HG02852 (cell line): Measurements from ENCODE around the gene PGLYRP4.

ENCODE experiments used
- ATAC-seq: cut with Tn5 transposase; IDR thresholded peaks from one replicate; pipeline ENCODE4 v1.9.1; 2021; ENCODE audit warnings: mild to moderate bottlenecking, moderate library complexity; ENCODE audit not compliant: unreplicated experiment

Gene PGLYRP4

GRCh38 chr1:153348511-153349362 is at the start of gene PGLYRP4:
TSS of gene PGLYRP4 (minus strand) at chr1:153348841. CDS start at chr1:153347932, 909 bp downstream.
- ATAC-seq, result no peak

- ATAC-seq, result no peak
Observed at GRCh38 chr1:153397924-153398651, 49.4 kb upstream of the PGLYRP4 start.

GRCh38 chr1:153397051-153397923 is 48.6 kb upstream of the PGLYRP4 start:
- no peak for ATAC-seq

- ATAC-seq, result no peak
Observed at GRCh38 chr1:153396461-153396860, 47.8 kb upstream of the PGLYRP4 start.

GRCh38 chr1:153395776-153396175 is 47.1 kb upstream of the PGLYRP4 start:
- no peak for ATAC-seq

GRCh38 chr1:153395136-153395685 is 46.6 kb upstream of the PGLYRP4 start:
- no peak for ATAC-seq

GRCh38 chr1:153394391-153394790 is 45.8 kb upstream of the PGLYRP4 start:
- ATAC-seq, result no peak

GRCh38 chr1:153393926-153394325 is 45.3 kb upstream of the PGLYRP4 start:
- no peak for ATAC-seq

- no peak for ATAC-seq
Observed at GRCh38 chr1:153392822-153393221, 44.2 kb upstream of the PGLYRP4 start.

- ATAC-seq, result no peak
Observed at GRCh38 chr1:153392258-153392657, 43.6 kb upstream of the PGLYRP4 start.

GRCh38 chr1:153390938-153391710 is 42.5 kb upstream of the PGLYRP4 start, which contains the start of gene S100A8:
TSS of gene S100A8 (minus strand) at chr1:153391073. CDS start at chr1:153390535, 538 bp downstream.
- ATAC-seq, result no peak

- ATAC-seq, result no peak
Observed at GRCh38 chr1:153389973-153390879, 41.6 kb upstream of the PGLYRP4 start.

- no peak for ATAC-seq
Observed at GRCh38 chr1:153389401-153389800, 40.8 kb upstream of the PGLYRP4 start.

GRCh38 chr1:153387785-153388184 is 39.1 kb upstream of the PGLYRP4 start:
- no peak for ATAC-seq

GRCh38 chr1:153387001-153387400 is 38.4 kb upstream of the PGLYRP4 start:
- ATAC-seq, result no peak

GRCh38 chr1:153386500-153386901 is 37.9 kb upstream of the PGLYRP4 start:
- ATAC-seq, result no peak

GRCh38 chr1:153384958-153385580 is 36.4 kb upstream of the PGLYRP4 start:
- no peak for ATAC-seq

GRCh38 chr1:153380711-153381110 is 32.1 kb upstream of the PGLYRP4 start:
- ATAC-seq, result no peak
